H1 (cell line): ENCODE measurements around the gene NOL12. TPM values are rescaled to one million over a fixed set of nuclear protein-coding genes. Genes with fewer than 3 reads are reported as not detected.

Source experiments
- CTCF ChIA-PET: fragments of 300-600 bp; sonication (Branson Sonifier 250); formaldehyde crosslinking; loops from one replicate; lab custom pipeline; 2021; ENCODE audit not compliant: partially characterized antibody; lab: Charles Lee
- POLR2A ChIA-PET: fragments of 300-600 bp; sonication (Branson Sonifier 250); formaldehyde crosslinking; loops from one replicate; lab custom pipeline; 2021; ENCODE audit warnings: inconsistent platforms; ENCODE audit not compliant: partially characterized antibody; lab: Charles Lee
- DNase-seq, 2 experiments: peaks; one replicate each; pipeline versions ENCODE4 v3.0.0 to v3.0.0-alpha.2; 2010 to 2022; ENCODE audit warnings: low spot score in 2 of 2, low read depth in 1 of 2, mixed read lengths in 1 of 2
- FAIRE-seq: peaks from 2 replicates; lab custom pipeline; 2011; peaks lifted over from hg19 to GRCh38; lab: Jason Lieb, UNC
- H2AFZ ChIP-seq: 2 replicates; pipeline ENCODE4 v1.8.1; 2012; ENCODE audit warnings: low read length, inconsistent platforms
- H2AK5ac ChIP-seq: 2 replicates; pipeline ENCODE4 v1.6.1; 2013; ENCODE audit warnings: low read depth, low read length
- H2BK120ac ChIP-seq: replicated peaks from 2 replicates; pipeline ENCODE3; 2013; ENCODE audit warnings: low read depth, low read length, inconsistent platforms
- H2BK12ac ChIP-seq: 2 replicates; pipeline ENCODE4 v1.6.1; 2013; ENCODE audit warnings: low read depth, low read length
- H2BK15ac ChIP-seq: 2 replicates; pipeline ENCODE4 v1.6.1; 2013; ENCODE audit warnings: low read length
- H2BK20ac ChIP-seq: 2 replicates; pipeline ENCODE4 v1.6.1; 2013; ENCODE audit warnings: low read length
- H2BK5ac ChIP-seq: 2 replicates; pipeline ENCODE4 v1.6.1; 2013; ENCODE audit warnings: low read depth, low read length
- H3K14ac ChIP-seq: 2 replicates; pipeline ENCODE4 v1.6.1; 2013; ENCODE audit warnings: inconsistent platforms; ENCODE audit not compliant: insufficient read length
- H3K18ac ChIP-seq: 2 replicates; pipeline ENCODE4 v1.6.1; 2013; ENCODE audit warnings: low read length; ENCODE audit errors: extremely low read depth
- H3K23ac ChIP-seq: 2 replicates; pipeline ENCODE4 v1.6.1; 2013; ENCODE audit warnings: inconsistent platforms; ENCODE audit not compliant: insufficient read length
- H3K23me2 ChIP-seq: 2 replicates; pipeline ENCODE4 v1.6.1; 2013; ENCODE audit warnings: low read depth, low read length
- H3K27ac ChIP-seq: 2 replicates; pipeline ENCODE4 v1.6.1; 2011; ENCODE audit warnings: low read depth, low read length, inconsistent platforms
- H3K27me3 ChIP-seq, 4 experiments: replicated peaks in 1 of 4; 1 replicate in 1 of 4; 2 replicates in 3 of 4; pipeline versions ENCODE4 v1.6.1 to v1.8.1; 2011 to 2013; ENCODE audit warnings: low read length in 3 of 4, mild to moderate bottlenecking in 3 of 4, inconsistent platforms in 2 of 4, mixed read lengths in 2 of 4, moderate library complexity in 1 of 4; ENCODE audit not compliant: control insufficient read depth in 3 of 4, insufficient read depth in 3 of 4; ENCODE audit errors: extremely low read depth in 1 of 4
- H3K36me3 ChIP-seq, 4 experiments: 2 replicates each; pipeline versions ENCODE4 v1.6.1 to v1.8.1; 2011 to 2013; ENCODE audit warnings: mild to moderate bottlenecking in 4 of 4, low read length in 3 of 4, moderate library complexity in 2 of 4, control low read depth in 1 of 4, inconsistent platforms in 1 of 4; ENCODE audit not compliant: insufficient read depth in 4 of 4, control insufficient read depth in 2 of 4
- H3K4ac ChIP-seq: replicated peaks from 2 replicates; pipeline ENCODE3; 2013; ENCODE audit warnings: low read length, low read depth, mixed read lengths, inconsistent platforms; ENCODE audit not compliant: insufficient read length
- H3K4me1 ChIP-seq, 4 experiments: replicated peaks in 1 of 4; 1 replicate in 1 of 4; 2 replicates in 3 of 4; pipeline versions ENCODE4 v1.6.1 to v1.8.1; 2011 to 2013; ENCODE audit warnings: low read length in 3 of 4, inconsistent platforms in 2 of 4, mixed read lengths in 1 of 4; ENCODE audit not compliant: insufficient read depth in 4 of 4, control insufficient read depth in 3 of 4
- H3K4me2 ChIP-seq, 2 experiments: 2 replicates each; pipeline versions ENCODE4 v1.6.1 to v1.8.1; 2011 to 2013; ENCODE audit warnings: low read depth in 2 of 2, low read length in 2 of 2, control low read depth in 1 of 2, inconsistent platforms in 1 of 2, mild to moderate bottlenecking in 1 of 2; ENCODE audit not compliant: insufficient read depth in 1 of 2
- H3K4me3 ChIP-seq, 4 experiments: fragments of 200-600, 300-600 bp in 1 of 4; sonication (generic), shearing (Covaris generic), sonication (Bioruptor Twin) in 1 of 4; 2 replicates each; pipeline versions ENCODE4 v1.5.1 to v1.8.1; 2011 to 2016; ENCODE audit warnings: low read length in 4 of 4, low read depth in 3 of 4, control low read depth in 2 of 4, inconsistent platforms in 2 of 4, mild to moderate bottlenecking in 2 of 4, mixed read lengths in 1 of 4, moderate library complexity in 1 of 4; ENCODE audit not compliant: insufficient read depth in 2 of 4; ENCODE audit errors: extremely low read depth in 1 of 4
- H3K56ac ChIP-seq: replicated peaks from 2 replicates; pipeline ENCODE3; 2013; ENCODE audit warnings: low read depth, mild to moderate bottlenecking, mixed read lengths, low read length, inconsistent platforms; ENCODE audit not compliant: insufficient read length
- H3K79me1 ChIP-seq: 2 replicates; pipeline ENCODE4 v1.6.1; 2013; ENCODE audit warnings: low read depth, low read length, control low read depth
- H3K79me2 ChIP-seq, 2 experiments: 2 replicates each; pipeline versions ENCODE4 v1.6.1 to v1.8.1; 2012 to 2013; ENCODE audit warnings: low read length in 2 of 2, mild to moderate bottlenecking in 2 of 2, inconsistent platforms in 1 of 2; ENCODE audit not compliant: insufficient read depth in 2 of 2, control insufficient read depth in 1 of 2
- H3K9ac ChIP-seq, 4 experiments: replicated peaks in 1 of 4; 1 replicate in 1 of 4; 2 replicates in 3 of 4; pipeline versions ENCODE4 v1.6.1 to v1.8.1; 2011 to 2013; ENCODE audit warnings: low read depth in 3 of 4, low read length in 3 of 4, control low read depth in 2 of 4, mild to moderate bottlenecking in 2 of 4, moderate library complexity in 2 of 4, inconsistent platforms in 1 of 4; ENCODE audit errors: extremely low read depth in 1 of 4
- H3K9me3 ChIP-seq, 2 experiments: 2 replicates each; pipeline versions ENCODE4 v1.6.1 to v1.8.1; 2012 to 2013; ENCODE audit warnings: mild to moderate bottlenecking in 2 of 2, moderate library complexity in 2 of 2, control low read depth in 1 of 2, inconsistent platforms in 1 of 2, low read depth in 1 of 2, low read length in 1 of 2, mixed read lengths in 1 of 2; ENCODE audit not compliant: insufficient read depth in 2 of 2
- H4K20me1 ChIP-seq, 2 experiments: replicated peaks in 1 of 2; 2 replicates each; pipeline versions ENCODE3 to v1.8.1; 2011 to 2013; ENCODE audit warnings: inconsistent platforms in 2 of 2, low read length in 2 of 2, mild to moderate bottlenecking in 1 of 2; ENCODE audit not compliant: insufficient read depth in 2 of 2, control insufficient read depth in 1 of 2
- H4K5ac ChIP-seq: 2 replicates; pipeline ENCODE4 v1.6.1; 2013; ENCODE audit warnings: low read length, low read depth, mixed read lengths, inconsistent platforms; ENCODE audit not compliant: insufficient read length
- H4K8ac ChIP-seq: 2 replicates; pipeline ENCODE4 v1.8.0; 2013; ENCODE audit warnings: mild to moderate bottlenecking, moderate library complexity, low read length, inconsistent platforms; ENCODE audit not compliant: insufficient read depth; ENCODE audit errors: extremely low read depth
- H4K91ac ChIP-seq: replicated peaks from 2 replicates; pipeline ENCODE3; 2013; ENCODE audit warnings: low read length, mixed read lengths, inconsistent platforms; ENCODE audit not compliant: insufficient read length
- CHD1 ChIP-seq: IDR thresholded peaks from 2 replicates; pipeline ENCODE4 v1.6.1; 2012; ENCODE audit warnings: low read depth, low read length, improper control_type of control experiment
- CHD2 ChIP-seq: IDR thresholded peaks from 2 replicates; pipeline ENCODE4 v1.6.1; 2012; ENCODE audit warnings: low read length, improper control_type of control experiment
- RXRA ChIP-seq: IDR thresholded peaks from 2 replicates; pipeline ENCODE4 v1.6.1; 2011; ENCODE audit warnings: low read depth, mild to moderate bottlenecking, low read length, moderate library complexity; ENCODE audit not compliant: insufficient read depth
- WGBS, 2 experiments: shearing (Covaris generic) in 1 of 2; methylation state at CpG; one replicate each; pipeline versions ENCODE4 v1.1.6 to v1.1.7; 2013 to 2015; ENCODE audit warnings: low lambda C conversion rate in 2 of 2, mixed read lengths in 2 of 2, inconsistent platforms in 1 of 2, low coverage in 1 of 2, missing lambda C conversion rate in 1 of 2; ENCODE audit not compliant: insufficient replicate concordance in 2 of 2, insufficient coverage in 1 of 2, insufficient read length in 1 of 2; ENCODE audit errors: extremely low coverage in 1 of 2, missing lambda C conversion rate in 1 of 2; 5-methylcytosine and 5-hydroxymethylcytosine counted together
- polyA plus RNA-seq, 7 experiments: library from polyadenylated mRNA; depleted of rRNA in 3 of 7; stranded (reverse) in 5 of 7; unstranded in 2 of 7; fragments of >200 nt in 5 of 7; fragments of 200-250 nt in 2 of 7; gene quantifications; 1 replicate in 5 of 7; 2 replicates in 1 of 7; 4 replicates in 1 of 7; pipeline versions ENCODE4 v1.2.1 to v1.2.3, GENCODE V29; 2011 to 2013; ENCODE audit warnings: missing spikeins in 2 of 7, mixed read lengths in 2 of 7
- total RNA-seq: library from RNA; stranded (reverse); fragmentation: NEBNext Ultra II Directional; extraction: Animal tissue kit (Norgen Biotek cat#: 25700); gene quantifications from 2 replicates; pipeline ENCODE4 v1.2.1, GENCODE V29; 2021

NOL12 gene
- total and polyA plus RNA-seq, 2 of the 8 experiments (the other 6 are each of a cell fraction or from before 2014, with no cell fraction given): 25.3 to 28.3 TPM

GRCh38 chr22:37725551-37726240 lies 39.6 kb downstream of the NOL12 start:
- no peak for FAIRE-seq
- TF ChIP-seq RXRA (no peak), CHD2 (no peak), CHD1 (no peak)

More at GRCh38 chr22:37725551-37726240, 39.6 kb downstream of the NOL12 start:
- no peak overlapping the region for H4K5ac ChIP-seq
- H2AK5ac ChIP-seq: no peak overlapping the region
- H3K4me1 ChIP-seq: no peaks in the 10 kb centered on the region
- H3K4me3 ChIP-seq: no peak overlapping the region
- no peak overlapping the region for H2BK12ac ChIP-seq
- no peak for DNase-seq
- no peak overlapping the region for H2AFZ ChIP-seq
- H2BK15ac ChIP-seq: no peak overlapping the region
- H3K79me1 ChIP-seq: no peaks in the 10 kb centered on the region
- no peak overlapping the region for H3K14ac ChIP-seq
- ChIA-PET CTCF (interaction anchor here (0.6 kb wide), 1 partner anchor 103 kb away, joined by 3 read pairs; no protein-coding TSS in a partner anchor), POLR2A (no interaction called here)
- no peaks in the 10 kb centered on the region for H3K79me2 ChIP-seq
- no peak overlapping the region for H3K9ac ChIP-seq
- H3K4ac ChIP-seq: no peak overlapping the region
- no peak overlapping the region for H4K91ac ChIP-seq
- H2BK5ac ChIP-seq: no peak overlapping the region
- no peak overlapping the region for H3K4me2 ChIP-seq
- no peak overlapping the region for H2BK120ac ChIP-seq
- H3K27ac ChIP-seq: no peak overlapping the region
- H4K20me1 ChIP-seq: peaks cover 0 to 3% of the 10 kb centered on the region in 2 experiments
- 0 out of 2 replicates have a peak overlapping the region, but pooled peaks have one; percentile 14 for H4K8ac ChIP-seq
- no peaks in the 10 kb centered on the region for H3K23me2 ChIP-seq
- no peak overlapping the region for H3K23ac ChIP-seq
- H3K36me3 ChIP-seq: peaks cover 0 to 18% (median 14%) of the 10 kb centered on the region in 4 experiments; a peak in 5 of 8 replicates
- H3K18ac ChIP-seq: no peak overlapping the region
- no peak overlapping the region for H3K56ac ChIP-seq
- no peak overlapping the region for H2BK20ac ChIP-seq
- no peaks in the 10 kb centered on the region for H3K27me3 ChIP-seq
- H3K9me3 ChIP-seq: no peaks in the 10 kb centered on the region
- WGBS, 2 experiments: 85% methylated on average over 4 of the region's 25 CpGs; no CpG with 5 or more reads in 1 of the 2 experiments
